DND-41 (cell line): ENCODE results near the gene AGRN.

Experiments used
- ATAC-seq: fragments of 200-7000 bp; cut with Tn5 transposase; 3 replicates; pipeline ENCODE4 v1.9.1; 2021; ENCODE audit warnings: low read depth; ENCODE audit not compliant: insufficient read depth
- DNase-seq: peaks from one replicate; pipeline ENCODE4 v3.0.0-alpha.2; 2020
- H2AFZ ChIP-seq: 2 replicates; pipeline ENCODE4 v1.6.0; 2012; ENCODE audit warnings: low read depth, low read length
- H3K27ac ChIP-seq: 2 replicates; pipeline ENCODE4 v1.5.1; 2012; ENCODE audit warnings: low read length, inconsistent platforms
- H3K27me3 ChIP-seq: fragments of 200-600 bp; sonication (generic); 2 replicates; pipeline ENCODE4 v1.6.0; 2012; ENCODE audit warnings: low read length, mild to moderate bottlenecking, inconsistent platforms; ENCODE audit not compliant: insufficient read depth, poor library complexity
- H3K36me3 ChIP-seq: 2 replicates; pipeline ENCODE4 v1.5.1; 2012; ENCODE audit warnings: low read length, inconsistent platforms; ENCODE audit not compliant: insufficient read depth
- H3K4me1 ChIP-seq: 2 replicates; pipeline ENCODE4 v1.5.1; 2012; ENCODE audit warnings: mild to moderate bottlenecking, low read length; ENCODE audit not compliant: insufficient read depth
- H3K4me2 ChIP-seq: 2 replicates; pipeline ENCODE4 v1.6.0; 2012; ENCODE audit warnings: mild to moderate bottlenecking, moderate library complexity, low read length, inconsistent platforms; ENCODE audit not compliant: insufficient read depth
- H3K4me3 ChIP-seq, 2 experiments: fragments of 200-600 bp in 1 of 2; shearing (Covaris generic) in 1 of 2; 2 replicates each; pipeline ENCODE4 v1.5.1; 2012 to 2016; ENCODE audit warnings: inconsistent platforms in 2 of 2, low read length in 2 of 2, mild to moderate bottlenecking in 2 of 2, low read depth in 1 of 2, moderate library complexity in 1 of 2
- H3K79me2 ChIP-seq: 2 replicates; pipeline ENCODE4 v1.6.0; 2012; ENCODE audit warnings: low read length, inconsistent platforms; ENCODE audit not compliant: insufficient read depth
- H3K9ac ChIP-seq: 2 replicates; pipeline ENCODE4 v1.6.0; 2012; ENCODE audit warnings: low read depth, mild to moderate bottlenecking, inconsistent platforms, low read length, moderate library complexity
- H3K9me3 ChIP-seq: 2 replicates; pipeline ENCODE4 v1.5.1; 2012; ENCODE audit warnings: low read length, moderate library complexity, mild to moderate bottlenecking, inconsistent platforms; ENCODE audit not compliant: insufficient read depth, severe bottlenecking
- H4K20me1 ChIP-seq: 2 replicates; pipeline ENCODE4 v1.6.0; 2012; ENCODE audit warnings: low read length; ENCODE audit not compliant: insufficient read depth
- CTCF ChIP-seq: IDR thresholded peaks from 2 replicates; pipeline ENCODE4 v1.5.1; 2012; ENCODE audit warnings: borderline replicate concordance, low read length, moderate library complexity, mild to moderate bottlenecking; ENCODE audit not compliant: poor library complexity, severe bottlenecking; ENCODE audit errors: extremely low read depth
- EZH2 ChIP-seq: IDR thresholded peaks from 3 replicates; pipeline ENCODE4 v1.6.1; 2012; ENCODE audit warnings: borderline replicate concordance, low read depth, mild to moderate bottlenecking, moderate library complexity, low read length, inconsistent platforms; ENCODE audit not compliant: severe bottlenecking

Gene AGRN

GRCh38 chr1:1079408-1080121, 59.6 kb downstream of the AGRN start:
- DNase-seq (peak; percentile 39), ATAC-seq (peak; percentile 79)
- Histone ChIP-seq H2AFZ (no peak overlapping the region), H3K9me3 (no peaks in the 10 kb centered on the region), H4K20me1 (peaks cover 22% of the 10 kb centered on the region), H3K4me3 (no peak overlapping the region), H3K4me1 (peaks cover 5% of the 10 kb centered on the region; the same call in 1 of the 2 replicates), H3K4me2 (0 out of 2 replicates have a peak overlapping the region, but pooled peaks have one; percentile 20), H3K36me3 (no peaks in the 10 kb centered on the region), H3K27ac (no peak overlapping the region), H3K27me3 (peaks cover 7% of the 10 kb centered on the region), H3K79me2 (no peaks in the 10 kb centered on the region), H3K9ac (no peak overlapping the region)
- TF ChIP-seq CTCF: no peak

- H3K9ac ChIP-seq: no peak overlapping the region
- H3K4me1 ChIP-seq: peaks cover 5% of the 10 kb centered on the region; the same call in 1 of the 2 replicates
- DNase-seq: no peak
- H3K27me3 ChIP-seq: peaks cover 7% of the 10 kb centered on the region
- no peak for TF ChIP-seq CTCF
- TF ChIP-seq EZH2: no peak
- no peaks in the 10 kb centered on the region for H3K36me3 ChIP-seq
- no peaks in the 10 kb centered on the region for H3K79me2 ChIP-seq
- H3K4me2 ChIP-seq: no peak overlapping the region
- no peak overlapping the region for H3K4me3 ChIP-seq
- H4K20me1 ChIP-seq: peaks cover 15% of the 10 kb centered on the region
- no peak overlapping the region for H3K27ac ChIP-seq
- H2AFZ ChIP-seq: no peak overlapping the region
- no peaks in the 10 kb centered on the region for H3K9me3 ChIP-seq
- peak; percentile 19 for ATAC-seq
Measured at GRCh38 chr1:1080122-1080757, 60.3 kb downstream of the AGRN start.

- H3K4me3 ChIP-seq: no peak overlapping the region
- H3K4me1 ChIP-seq: peaks cover 5% of the 10 kb centered on the region; the same call in 1 of the 2 replicates
- H4K20me1 ChIP-seq: peaks cover 14% of the 10 kb centered on the region
- no peaks in the 10 kb centered on the region for H3K79me2 ChIP-seq
- H3K27ac ChIP-seq: no peak overlapping the region
- H3K9me3 ChIP-seq: no peaks in the 10 kb centered on the region
- no peak overlapping the region for H3K9ac ChIP-seq
- DNase-seq: no peak
- TF ChIP-seq CTCF (no peak), EZH2 (no peak)
- no peak overlapping the region for H3K4me2 ChIP-seq
- no peak overlapping the region for H2AFZ ChIP-seq
- H3K27me3 ChIP-seq: peaks cover 7% of the 10 kb centered on the region
- no peaks in the 10 kb centered on the region for H3K36me3 ChIP-seq
- no peak for ATAC-seq
Measured at GRCh38 chr1:1080951-1081310, 61.0 kb downstream of the AGRN start.
